Right cardiac atrium (tissue), 5 donors: ENCODE data around the gene RALGAPA2. TPM values are rescaled to one million over a fixed set of nuclear protein-coding genes. Genes with fewer than 3 reads are reported as not detected.

ENCODE experiments used
- ATAC-seq, 2 donors: fragments of 200-7000 bp; cut with Tn5 transposase; one replicate each; pipeline versions ENCODE4 v1.8.0 to v1.9.1; 2020; ENCODE audit warnings: moderate library complexity in 2 of 2, mild to moderate bottlenecking in 1 of 2
- DNase-seq, 3 donors: peaks; one replicate each; pipeline ENCODE4 v3.0.0-alpha.2; 2020
- H3K27ac ChIP-seq: one replicate; pipeline ENCODE4 v1.5.1; 2013; ENCODE audit warnings: mild to moderate bottlenecking, low read length, control low read depth, moderate library complexity
- H3K27me3 ChIP-seq: one replicate; pipeline ENCODE4 v1.6.1; 2013; ENCODE audit not compliant: control insufficient read depth, insufficient read depth
- H3K4me1 ChIP-seq: one replicate; pipeline ENCODE4 v1.6.1; 2013; ENCODE audit warnings: low read length; ENCODE audit not compliant: control insufficient read depth, insufficient read depth
- H3K4me3 ChIP-seq: one replicate; pipeline ENCODE4 v1.5.1; 2013; ENCODE audit warnings: low read length, control low read depth
- H3K9me3 ChIP-seq: one replicate; pipeline ENCODE4 v1.6.1; 2013; ENCODE audit warnings: low read length; ENCODE audit not compliant: control insufficient read depth
- WGBS: extraction: QIAGEN DNeasy Blood & Tissue Kit; methylation state at CpG from one replicate; pipeline ENCODE4 v1.1.7; 2013; 5-methylcytosine and 5-hydroxymethylcytosine counted together
- intact Hi-C, 4 donors: fragments of 100-400 bp; cut with DNase I; formaldehyde crosslinking; loops; one replicate each; pipeline versions ENCODE4 v1.11.0 to v1.14.0; 2022 to 2023
- polyA plus RNA-seq: library from polyadenylated mRNA; stranded (reverse); fragments of 200-250 nt; gene quantifications from one replicate; pipeline ENCODE4 v1.2.3, GENCODE V29; 2013
- total RNA-seq, 4 donors: library from RNA; stranded (reverse); fragmentation: NEBNext Ultra II Directional; extraction: Animal tissue kit (Norgen Biotek cat#: 25700); gene quantifications; one replicate each; pipeline ENCODE4 v1.2.1, GENCODE V29; 2021
- donor health status: healthy with polysubstance abuse.
- donor health status: DM: no; HTN: yes; CAD: no.
- donor health status: DM: no; HTN: no; CAD: no.
- donor health status: DM: no; HTN: yes; CAD: no; lungs with severe emphysema.
- donor health status: DM: yes; HTN: yes; CAD: no.

Gene RALGAPA2
- total and polyA plus RNA-seq, 5 donors: 7.2 to 32.1 (median 25.8) TPM

DNA sequence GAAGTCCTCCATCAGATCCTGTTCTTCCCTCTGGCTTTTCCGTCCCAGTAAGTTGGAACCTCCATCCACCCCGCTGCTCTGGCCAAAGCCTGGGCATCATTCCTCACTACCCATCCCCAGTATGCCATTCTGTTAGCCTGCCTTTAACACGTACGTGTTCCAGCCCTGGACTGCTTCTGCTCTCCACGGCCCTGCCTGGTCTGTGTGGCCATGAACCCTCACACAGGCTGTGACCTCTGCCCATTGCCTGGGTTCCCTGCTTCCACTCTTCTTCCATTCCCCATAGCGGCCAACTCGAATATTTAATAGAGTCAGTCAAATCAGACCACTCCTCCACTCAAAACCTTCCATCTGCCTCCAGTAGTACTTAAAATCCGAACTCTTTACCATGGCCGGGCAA is 29.4 kb downstream of the RALGAPA2 start:
- Histone ChIP-seq H3K4me3 (no peak overlapping the region), H3K4me1 (peaks cover 3% of the 10 kb centered on the region), H3K27ac (no peak overlapping the region), H3K9me3 (no peaks in the 10 kb centered on the region), H3K27me3 (no peaks in the 10 kb centered on the region)
- no peak for DNase-seq
- 97% methylated on average over 9 of the region's 9 CpGs for WGBS
- intact Hi-C loops: no loop called here
- ATAC-seq: no peak

GRCh38 chr20:20680991-20681508 is 31.4 kb downstream of the RALGAPA2 start:
- H3K9me3 ChIP-seq: no peaks in the 10 kb centered on the region
- peak; percentile 42 to 46 for ATAC-seq
- DNase-seq: no peak
- no peak overlapping the region for H3K4me3 ChIP-seq
- no peak overlapping the region for H3K27ac ChIP-seq
- no peaks in the 10 kb centered on the region for H3K27me3 ChIP-seq
- peaks cover 2% of the 10 kb centered on the region for H3K4me1 ChIP-seq
- intact Hi-C loops: no loop called here
- 67% methylated on average over 7 of the region's 7 CpGs for WGBS

DNA sequence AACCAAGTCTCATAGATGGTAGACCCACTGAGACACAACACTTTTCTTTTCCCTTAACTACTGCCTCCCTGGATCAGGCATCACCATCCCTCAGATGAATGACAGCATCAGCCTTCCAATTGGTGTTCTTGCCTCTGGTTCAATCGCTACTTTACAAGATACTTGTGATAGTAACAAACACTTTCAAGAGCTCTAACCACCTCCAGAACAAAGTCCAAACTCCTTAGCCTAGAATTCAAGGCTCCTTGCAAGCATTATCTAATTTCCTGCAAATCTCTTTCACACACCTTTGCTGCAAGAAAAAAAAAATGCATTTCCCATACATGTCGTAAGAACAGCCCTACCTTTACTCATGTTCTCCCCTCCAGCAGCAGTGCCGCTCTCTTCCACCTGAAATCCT is 33.1 kb downstream of the RALGAPA2 start:
- Histone ChIP-seq H3K27me3 (no peaks in the 10 kb centered on the region), H3K27ac (no peak overlapping the region), H3K4me1 (peaks cover 2% of the 10 kb centered on the region), H3K4me3 (no peak overlapping the region), H3K9me3 (no peaks in the 10 kb centered on the region)
- DNase-seq: no peak
- intact Hi-C loops: no loop called here
- ATAC-seq: no peak
- 98% methylated on average over 3 of the region's 3 CpGs for whole genome bisulfite sequencing

GRCh38 chr20:20677186-20677585 is 35.3 kb downstream of the RALGAPA2 start:
- WGBS: 70% methylated on average over 3 of the region's 3 CpGs
- Histone ChIP-seq H3K27ac (no peak overlapping the region), H3K9me3 (no peaks in the 10 kb centered on the region), H3K27me3 (no peaks in the 10 kb centered on the region), H3K4me3 (no peak overlapping the region), H3K4me1 (peaks cover 2% of the 10 kb centered on the region)
- ATAC-seq (no peak), DNase-seq (no peak)
- intact Hi-C loops: no loop called here

GRCh38 chr20:20668639-20669038 is 43.8 kb downstream of the RALGAPA2 start:
- ATAC-seq (peak; percentile 54 to 76), DNase-seq (no peak)
- Histone ChIP-seq H3K9me3 (no peaks in the 10 kb centered on the region), H3K27me3 (no peaks in the 10 kb centered on the region), H3K4me3 (no peak overlapping the region), H3K27ac (no peak overlapping the region), H3K4me1 (no peaks in the 10 kb centered on the region)
- intact Hi-C loops: loop anchor here in 1 of 4 donors (5.0 kb wide), 1 partner anchor 154 kb away; no protein-coding TSS in a partner anchor
- WGBS: 20% methylated on average over 1 of the region's 1 CpG

GRCh38 chr20:20666359-20666758 is 46.1 kb downstream of the RALGAPA2 start:
- no peak overlapping the region for H3K4me3 ChIP-seq
- no peaks in the 10 kb centered on the region for H3K9me3 ChIP-seq
- WGBS: 53% methylated on average over 5 of the region's 5 CpGs
- no peaks in the 10 kb centered on the region for H3K27me3 ChIP-seq
- DNase-seq: no peak
- intact Hi-C loops: loop anchor here in 1 of 4 donors (5.0 kb wide), 1 partner anchor 156 kb away; no protein-coding TSS in a partner anchor
- no peaks in the 10 kb centered on the region for H3K4me1 ChIP-seq
- peak in 1 of 2 donors; percentile 50 for ATAC-seq
- H3K27ac ChIP-seq: peak overlapping the region; percentile 45

DNA sequence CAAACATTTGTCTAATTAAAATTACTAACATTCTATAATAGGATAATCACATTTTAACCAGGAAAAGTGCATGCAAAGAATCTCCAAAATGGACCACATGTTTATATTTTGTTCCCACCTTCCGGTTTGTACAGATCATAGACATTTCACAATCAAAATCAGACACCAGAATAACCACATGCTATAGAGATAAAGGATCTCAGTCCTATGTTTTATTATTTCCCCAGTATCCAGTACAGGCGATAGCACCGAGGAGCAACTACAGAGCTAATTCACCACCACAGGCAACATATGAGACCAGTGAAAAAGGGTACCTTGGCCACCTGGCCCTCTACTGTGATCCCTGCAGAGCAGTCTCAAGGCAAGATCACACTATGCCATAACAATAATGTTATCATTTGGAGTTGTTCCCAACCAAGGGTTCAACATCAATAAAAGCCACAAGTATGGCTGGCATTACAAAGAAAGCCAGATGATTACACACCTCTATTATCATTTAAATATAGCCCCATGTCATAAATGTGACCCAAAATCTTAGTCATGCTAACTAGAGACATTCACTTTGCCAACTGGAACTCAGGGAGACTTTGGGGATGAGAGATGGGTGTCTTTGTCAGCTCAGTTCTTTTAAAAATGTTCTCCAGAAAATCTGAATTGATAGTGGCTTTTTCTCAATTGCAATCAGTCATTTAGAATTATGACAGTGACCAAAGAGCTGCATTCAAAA is 46.7 kb downstream of the RALGAPA2 start:
- H3K4me3 ChIP-seq: no peak overlapping the region
- WGBS: 68% methylated on average over 3 of the region's 3 CpGs
- ATAC-seq (no peak), DNase-seq (no peak)
- no peaks in the 10 kb centered on the region for H3K9me3 ChIP-seq
- no peaks in the 10 kb centered on the region for H3K4me1 ChIP-seq
- no peak overlapping the region for H3K27ac ChIP-seq
- H3K27me3 ChIP-seq: no peaks in the 10 kb centered on the region
- intact Hi-C loops: loop anchor here in 3 of 4 donors (2.0 to 5.0 kb wide), 2 partner anchors 157 to 159 kb away; no protein-coding TSS in a partner anchor

- DNase-seq (no peak), ATAC-seq (peak; percentile 84 to 88)
- no peaks in the 10 kb centered on the region for H3K9me3 ChIP-seq
- 43% methylated on average over 2 of the region's 2 CpGs for WGBS
- H3K27ac ChIP-seq: no peak overlapping the region
- intact Hi-C loops: loop anchor here (1.0 to 5.0 kb wide), 3 partner anchors 157 to 160 kb away; no protein-coding TSS in a partner anchor
- no peak overlapping the region for H3K4me3 ChIP-seq
- no peaks in the 10 kb centered on the region for H3K4me1 ChIP-seq
- H3K27me3 ChIP-seq: no peaks in the 10 kb centered on the region
These were observed 47.5 kb downstream of the RALGAPA2 start for GRCh38 chr20:20664795-20665589.

- Histone ChIP-seq H3K4me1 (no peaks in the 10 kb centered on the region), H3K27me3 (no peaks in the 10 kb centered on the region), H3K27ac (no peak overlapping the region), H3K4me3 (no peak overlapping the region), H3K9me3 (no peaks in the 10 kb centered on the region)
- no peak for ATAC-seq
- WGBS: 81% methylated on average over 3 of the region's 3 CpGs
- intact Hi-C loops: loop anchor here in 3 of 4 donors (1.0 to 2.0 kb wide), 2 partner anchors 161 kb away; no protein-coding TSS in a partner anchor
- no peak for DNase-seq
These were observed 48.6 kb downstream of the RALGAPA2 start for GRCh38 chr20:20663841-20664240.

- Histone ChIP-seq H3K27ac (no peak overlapping the region), H3K4me1 (peaks cover 8% of the 10 kb centered on the region), H3K27me3 (no peaks in the 10 kb centered on the region), H3K9me3 (no peaks in the 10 kb centered on the region), H3K4me3 (no peak overlapping the region)
- intact Hi-C loops: no loop called here
- DNase-seq (no peak), ATAC-seq (no peak)
- 74% methylated on average over 4 of the region's 4 CpGs for WGBS
These were observed 53.5 kb downstream of the RALGAPA2 start for GRCh38 chr20:20658871-20659431.

DNA sequence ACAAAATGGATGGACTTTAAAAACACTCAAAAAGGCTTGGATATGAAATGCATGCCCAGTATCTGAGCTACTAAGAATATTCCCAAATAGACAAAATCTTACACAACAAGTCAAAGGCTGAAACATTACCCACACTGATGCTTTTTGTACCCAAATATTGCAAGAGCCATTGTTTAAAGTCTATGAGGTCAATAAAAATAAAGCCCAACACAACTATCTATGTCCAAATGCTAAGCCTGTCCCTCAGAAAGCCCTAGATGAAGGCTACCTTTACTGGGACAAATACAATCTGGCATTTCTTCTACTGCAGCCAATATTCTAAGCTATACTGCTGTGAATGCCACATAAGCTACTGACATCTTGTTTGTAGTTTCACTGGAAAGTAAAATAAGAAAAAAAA is 54.3 kb downstream of the RALGAPA2 start:
- ATAC-seq (no peak), DNase-seq (no peak)
- Histone ChIP-seq H3K27me3 (no peaks in the 10 kb centered on the region), H3K4me3 (no peak overlapping the region), H3K27ac (no peak overlapping the region), H3K4me1 (peaks cover 8% of the 10 kb centered on the region), H3K9me3 (no peaks in the 10 kb centered on the region)
- intact Hi-C loops: no loop called here
